AG20443 (cell line): ENCODE data around the gene MYO1B.
A peak's percentile ranks its signal among the peaks of the same experiment; 100 is the strongest.

ENCODE experiments used
- DNase-seq: peaks from one replicate; pipeline ENCODE4 v3.0.0; 2012; ENCODE audit warnings: low spot score, mixed read lengths

MYO1B gene

GRCh38 chr2:191362841-191363240 lies 117.6 kb downstream of the MYO1B start:
- no peak for DNase-seq

DNA sequence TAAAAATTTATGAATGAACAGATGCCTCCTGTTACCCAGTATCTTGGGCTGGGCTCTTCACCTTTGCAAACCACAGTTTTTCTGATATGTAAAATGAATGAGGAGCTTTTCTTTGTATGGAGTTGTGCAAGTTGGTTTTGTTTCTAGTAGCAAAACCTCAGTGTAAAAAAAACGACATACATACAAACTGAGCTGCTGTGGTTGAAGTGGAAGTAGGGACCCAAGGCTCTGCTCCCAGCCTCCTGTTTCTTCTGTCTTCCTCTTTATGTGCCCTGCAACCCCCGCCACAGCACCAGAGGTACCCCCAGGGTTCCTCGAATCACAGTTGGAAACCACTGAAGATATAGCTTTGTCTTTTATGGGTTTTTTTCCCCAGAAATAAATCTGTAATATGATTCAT lies 118.1 kb downstream of the MYO1B start:
- no peak for DNase-seq

GRCh38 chr2:191365089-191365488 lies 119.9 kb downstream of the MYO1B start:
- no peak for DNase-seq

DNA sequence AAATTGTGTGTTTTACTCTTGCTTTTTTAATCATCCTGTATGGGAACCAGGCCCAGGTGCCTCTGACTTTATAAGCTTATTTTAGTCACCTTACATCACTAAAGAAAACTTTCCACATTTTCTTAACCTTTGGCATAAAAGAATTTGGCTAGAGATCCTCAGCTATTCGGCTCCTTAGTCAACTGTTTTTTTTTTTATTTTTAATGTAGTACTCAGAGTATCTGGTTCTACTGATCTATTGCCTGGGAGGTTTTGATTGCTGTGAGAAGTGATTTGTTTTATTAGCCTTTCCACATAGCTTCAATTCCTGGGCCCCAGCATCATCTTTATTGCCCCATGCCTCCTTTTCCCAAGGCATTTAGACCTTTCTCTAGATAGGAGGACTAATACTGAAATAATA lies 121.0 kb downstream of the MYO1B start:
- DNase-seq: peak; percentile 74

GRCh38 chr2:191369034-191369433 lies 123.8 kb downstream of the MYO1B start:
- DNase-seq: no peak

DNA sequence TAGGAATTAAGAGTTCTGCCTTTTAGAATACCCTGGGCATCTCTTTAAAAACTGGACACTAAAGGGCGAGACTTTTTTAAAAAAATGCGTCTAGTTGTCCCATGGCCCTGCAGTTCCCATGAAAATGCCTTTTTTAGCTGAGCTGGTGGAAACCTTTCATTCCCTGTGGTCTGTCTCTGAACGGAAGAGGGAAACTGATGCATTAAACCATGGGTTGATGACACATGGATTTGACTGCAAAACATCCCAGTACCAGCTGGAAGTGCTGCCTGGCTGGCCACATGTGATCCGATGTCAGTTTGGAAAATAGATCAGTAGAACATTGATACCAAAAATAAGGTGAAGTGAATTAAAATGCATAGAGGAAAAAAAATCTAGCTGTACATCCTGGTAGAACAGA lies 129.2 kb downstream of the MYO1B start:
- DNase-seq: no peak

GRCh38 chr2:191374939-191375338 lies 129.7 kb downstream of the MYO1B start:
- DNase-seq: no peak

GRCh38 chr2:191376981-191377629 lies 131.9 kb downstream of the MYO1B start:
- DNase-seq: peak; percentile 88

- DNase-seq: no peak
These were observed 134.2 kb downstream of the MYO1B start for GRCh38 chr2:191379375-191379774.

GRCh38 chr2:191382801-191383200 lies 137.6 kb downstream of the MYO1B start:
- no peak for DNase-seq

- no peak for DNase-seq
These were observed 138.3 kb downstream of the MYO1B start for GRCh38 chr2:191383486-191383885.

DNA sequence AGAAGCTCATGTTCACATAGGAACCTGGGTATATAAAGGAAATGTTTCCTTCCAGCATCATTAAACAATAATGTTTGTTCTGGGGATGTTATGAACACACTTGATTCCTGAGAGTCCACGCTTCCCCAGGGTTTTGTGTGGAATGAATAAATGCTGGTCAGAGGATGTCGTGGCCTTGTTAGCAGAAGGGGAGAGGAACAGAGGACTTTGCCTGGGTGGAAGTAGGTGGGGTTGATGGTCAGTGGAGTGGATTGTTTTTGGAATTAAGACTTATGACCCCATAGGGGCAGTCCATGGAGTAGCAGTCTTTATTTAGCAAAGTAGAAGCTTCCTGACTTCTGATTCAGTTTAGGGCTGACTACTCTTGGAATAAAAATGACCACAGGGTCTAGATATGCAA lies 139.6 kb downstream of the MYO1B start:
- DNase-seq: peak; percentile 18

DNA sequence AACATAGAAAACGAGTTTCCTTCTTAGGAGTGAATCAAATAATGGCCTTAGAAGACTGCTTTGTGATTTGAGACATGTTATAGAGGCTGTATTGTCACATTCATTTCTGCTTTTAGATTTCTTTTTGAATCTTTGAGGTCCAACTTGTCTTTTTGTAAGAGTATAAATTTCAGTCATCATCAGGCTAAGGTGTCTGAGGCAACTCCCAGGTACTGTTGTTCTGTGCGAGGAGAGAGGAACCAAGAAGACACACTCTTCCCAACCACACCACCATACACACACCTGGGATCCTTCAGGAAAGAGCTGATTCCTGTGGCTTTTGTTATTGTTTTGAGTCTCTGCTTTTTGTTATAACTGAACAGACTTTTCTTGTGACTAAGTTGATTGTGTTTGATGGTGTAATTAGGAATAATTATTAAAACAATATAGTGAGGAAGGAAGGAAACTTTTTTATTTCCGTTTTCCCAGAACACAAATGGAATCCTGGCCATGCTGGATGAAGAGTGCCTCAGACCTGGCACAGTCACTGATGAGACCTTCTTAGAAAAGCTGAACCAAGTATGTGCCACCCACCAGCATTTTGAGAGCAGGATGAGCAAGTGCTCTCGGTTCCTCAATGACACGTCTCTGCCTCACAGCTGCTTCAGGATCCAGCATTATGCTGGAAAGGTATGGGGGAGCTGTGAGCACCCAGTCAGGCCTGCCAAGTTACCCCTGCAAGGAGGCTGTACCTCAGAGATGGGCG lies 140.4 kb downstream of the MYO1B start:
- DNase-seq: no peak

GRCh38 chr2:191386938-191387536 lies 141.8 kb downstream of the MYO1B start:
- peak; percentile 61 for DNase-seq

- DNase-seq: no peak
These were observed 144.1 kb downstream of the MYO1B start for GRCh38 chr2:191389288-191389687.

DNA sequence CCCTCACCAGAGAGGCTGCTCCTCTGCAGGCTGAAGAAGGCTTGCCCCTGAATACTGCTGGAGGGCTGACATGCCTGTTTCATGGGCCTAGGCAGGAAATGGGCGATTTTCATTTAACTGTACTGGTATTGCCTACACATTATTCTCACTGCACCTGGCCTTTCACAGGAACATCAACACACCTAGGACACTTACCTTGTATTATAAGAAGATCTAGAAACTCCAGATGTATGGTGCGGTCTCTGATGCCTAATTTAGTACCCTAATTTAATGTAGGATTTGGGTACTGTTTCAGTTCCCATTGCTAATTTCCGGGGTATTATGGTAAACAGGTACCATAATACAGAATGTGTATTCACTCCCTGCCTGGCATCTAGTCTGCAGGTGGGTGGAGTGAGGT lies 146.0 kb downstream of the MYO1B start:
- no peak for DNase-seq

GRCh38 chr2:191394043-191394442 lies 148.8 kb downstream of the MYO1B start:
- DNase-seq: no peak

DNA sequence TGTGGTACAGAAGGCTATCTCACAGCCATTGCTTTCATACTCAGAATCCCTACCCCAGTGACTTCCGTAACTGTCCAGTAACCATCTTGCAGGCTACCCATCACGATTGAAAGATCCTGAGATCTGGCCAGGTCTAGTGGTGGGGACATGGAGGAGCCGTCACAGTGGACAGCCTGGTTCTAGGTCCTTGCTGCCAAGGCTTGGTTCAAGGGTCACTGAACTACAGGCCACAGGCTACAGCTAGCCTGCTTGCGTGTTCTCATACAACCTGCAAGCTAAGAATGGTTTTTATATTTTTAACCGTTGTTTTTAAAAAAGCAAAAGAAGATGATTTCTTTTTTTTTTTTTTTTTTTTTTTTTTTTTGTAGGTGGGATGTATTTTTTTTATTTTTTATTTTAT lies 151.6 kb downstream of the MYO1B start:
- no peak for DNase-seq

- no peak for DNase-seq
These were observed 154.4 kb downstream of the MYO1B start for GRCh38 chr2:191399601-191400000.

GRCh38 chr2:191401287-191401686 lies 156.1 kb downstream of the MYO1B start:
- peak; percentile 75 for DNase-seq

DNA sequence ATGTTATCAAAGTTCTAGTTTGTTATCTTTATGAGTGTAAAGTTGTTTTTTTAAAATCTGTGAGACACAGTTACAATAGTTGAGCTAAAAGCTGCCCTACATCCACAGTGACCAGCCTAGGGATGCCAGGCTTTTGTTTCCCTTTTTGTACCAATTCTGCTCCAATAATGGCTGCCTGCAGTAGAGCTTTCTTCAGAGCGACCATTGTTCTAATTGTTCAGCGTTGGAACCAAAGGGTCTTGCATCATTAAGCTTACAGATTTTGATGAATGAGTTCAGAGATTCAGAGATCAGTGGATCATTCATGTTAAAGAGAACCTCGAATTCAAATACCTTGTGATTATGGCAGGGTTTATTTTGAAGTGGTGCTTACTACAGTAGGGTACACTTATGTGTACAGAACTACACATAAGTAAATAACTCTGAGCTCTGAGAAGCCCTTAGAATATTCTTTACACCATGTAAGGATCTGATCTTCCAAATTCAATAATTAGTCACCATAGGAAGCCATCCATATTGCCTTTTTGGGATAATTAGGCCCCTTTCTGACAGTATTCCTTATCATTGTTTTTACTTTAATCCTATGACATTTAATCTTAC lies 157.9 kb downstream of the MYO1B start:
- no peak for DNase-seq

DNA sequence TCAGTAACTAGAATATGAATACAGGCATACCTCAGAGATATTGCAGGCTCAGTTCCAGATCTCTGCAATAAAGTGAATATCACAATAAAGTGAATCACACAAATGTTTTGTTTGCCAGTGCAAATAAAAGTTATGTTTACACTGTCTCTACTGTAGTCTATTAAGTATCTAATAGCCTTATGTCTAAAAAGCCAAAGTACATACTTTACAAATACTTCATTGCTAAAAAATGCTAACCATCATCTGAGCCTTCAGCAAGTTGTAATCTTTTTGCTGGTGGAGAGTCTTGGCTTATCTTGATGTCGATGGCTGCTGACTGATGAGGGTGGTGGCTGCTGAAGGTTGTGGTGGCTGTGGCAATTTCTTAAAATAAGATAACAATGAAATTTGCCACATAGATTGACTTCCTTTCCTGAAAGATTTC lies 159.4 kb downstream of the MYO1B start:
- no peak for DNase-seq

- no peak for DNase-seq
These were observed 160.3 kb downstream of the MYO1B start for GRCh38 chr2:191405546-191405945.
